Stimulated activated CD4-positive, alpha-beta T cell treated with anti-CD3 and anti-CD28 coated beads, TNF-alpha, amount 100 ng/mL, for 4 hours (primary cell): ENCODE measurements around the gene DLX3.

Experiments
- DNase-seq, 3 experiments: peaks; one replicate each; pipeline ENCODE4 v3.0.0-alpha.2; 2020; ENCODE audit warnings: low read depth in 3 of 3

The DLX3 gene

GRCh38 chr17:49992191-49992932 is 2.7 kb downstream of the DLX3 start:
- DNase-seq: no peak

DNA sequence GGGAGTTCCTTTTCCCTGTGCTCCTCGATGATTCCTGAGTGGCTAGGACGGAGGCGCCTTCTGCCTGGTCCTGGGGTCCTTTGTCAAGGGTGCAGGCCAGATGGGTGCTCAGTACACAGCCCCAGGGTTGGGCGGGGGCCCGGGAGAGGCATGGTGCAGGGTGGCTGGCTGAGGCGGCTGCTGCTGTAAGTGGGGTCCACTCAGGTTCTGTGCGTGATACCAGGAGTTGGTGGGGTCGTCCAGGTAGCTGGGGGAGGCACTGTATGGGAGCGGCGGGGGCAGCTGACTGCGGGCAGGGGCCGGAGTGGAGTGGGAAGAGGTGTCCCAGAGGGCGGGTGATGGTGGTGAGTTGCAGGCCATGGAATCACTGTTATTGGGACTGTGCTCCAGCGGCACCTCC is 3.6 kb downstream of the DLX3 start:
- no peak for DNase-seq

DNA sequence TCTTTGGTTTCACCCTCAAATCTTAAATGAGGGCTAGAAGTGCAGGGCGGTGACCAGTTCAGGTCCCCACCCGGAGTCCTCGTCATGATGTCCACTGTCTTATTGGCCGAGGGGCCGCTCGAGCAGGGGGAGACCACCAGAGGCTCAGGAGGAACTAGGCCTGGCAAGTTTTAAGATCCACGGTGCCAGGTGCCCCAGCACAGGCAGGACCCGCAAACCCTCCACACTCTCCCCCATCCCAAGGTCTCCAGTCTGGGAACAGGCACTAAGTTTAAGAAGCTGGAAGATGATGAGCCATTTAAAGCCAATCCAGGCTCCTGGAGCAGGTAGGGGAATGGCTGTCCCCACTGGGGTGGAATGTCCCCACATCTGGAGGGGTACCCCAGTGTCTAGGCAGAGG is 4.1 kb downstream of the DLX3 start:
- no peak for DNase-seq

GRCh38 chr17:49990331-49990730 is 4.7 kb downstream of the DLX3 start:
- DNase-seq: no peak

DNA sequence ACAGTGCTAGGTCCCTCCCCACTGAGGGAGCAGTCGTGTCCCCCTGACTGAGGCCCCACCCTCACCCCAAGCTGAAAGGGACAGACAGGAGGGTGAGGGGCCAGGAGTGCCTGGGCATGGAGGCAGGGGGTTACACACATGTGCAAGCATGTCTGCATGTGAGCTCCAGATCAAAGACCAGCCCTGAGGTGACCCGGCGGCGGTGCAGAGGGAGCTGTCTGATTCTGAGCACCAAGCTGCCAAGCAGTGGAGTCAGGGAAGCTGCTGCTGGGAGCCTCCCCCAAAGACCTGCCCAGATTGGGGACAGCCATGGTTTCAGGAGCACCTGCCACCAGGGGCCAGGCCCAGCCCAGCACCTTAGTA is 5.5 kb downstream of the DLX3 start:
- DNase-seq: no peak

GRCh38 chr17:49987681-49988441 is 7.2 kb downstream of the DLX3 start:
- DNase-seq: no peak

- no peak for DNase-seq
Measured at GRCh38 chr17:49987290-49987585, 7.8 kb downstream of the DLX3 start.

DNA sequence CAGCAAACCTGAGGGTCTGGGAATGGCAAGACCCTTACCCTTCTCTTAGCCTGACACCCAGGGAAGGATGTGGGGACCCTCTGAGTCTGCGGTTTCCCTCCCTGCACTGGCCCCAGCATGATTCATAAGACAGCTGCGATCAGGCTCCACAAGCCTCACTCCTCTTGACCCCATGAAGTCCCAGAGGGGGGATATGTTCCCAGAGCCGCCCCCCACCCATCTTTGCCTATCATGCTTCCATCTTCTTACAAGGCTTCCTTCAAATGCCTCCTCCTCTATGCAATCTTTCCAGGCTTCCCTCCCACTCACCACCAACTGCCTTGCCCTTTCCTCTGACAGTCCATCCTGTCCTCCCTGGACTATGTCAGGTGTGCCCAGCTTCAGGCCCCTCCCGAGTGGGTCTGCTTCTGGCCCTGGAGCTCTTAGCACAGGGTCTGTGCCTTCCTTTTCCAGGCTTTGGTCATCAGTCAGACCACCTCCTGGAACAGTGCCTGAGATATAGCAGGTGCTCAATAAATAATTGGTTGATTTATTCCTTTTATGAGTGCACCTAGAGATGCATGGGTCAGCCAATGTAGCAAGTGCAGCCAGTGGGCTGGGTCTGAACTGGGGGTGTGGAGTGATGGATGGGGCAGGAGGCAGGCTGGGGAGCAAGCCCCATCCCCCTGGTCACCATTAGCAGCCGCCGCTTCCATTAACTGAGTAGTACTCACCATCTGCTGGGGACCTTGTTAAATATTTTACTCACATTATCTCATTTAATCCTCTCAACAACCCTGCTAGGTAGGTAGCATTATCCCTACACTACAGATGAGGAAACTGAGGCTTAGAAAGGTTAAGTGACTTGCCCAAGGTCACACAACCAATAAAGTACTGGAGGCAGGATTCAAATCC is 8.4 kb downstream of the DLX3 start:
- no peak for DNase-seq

DNA sequence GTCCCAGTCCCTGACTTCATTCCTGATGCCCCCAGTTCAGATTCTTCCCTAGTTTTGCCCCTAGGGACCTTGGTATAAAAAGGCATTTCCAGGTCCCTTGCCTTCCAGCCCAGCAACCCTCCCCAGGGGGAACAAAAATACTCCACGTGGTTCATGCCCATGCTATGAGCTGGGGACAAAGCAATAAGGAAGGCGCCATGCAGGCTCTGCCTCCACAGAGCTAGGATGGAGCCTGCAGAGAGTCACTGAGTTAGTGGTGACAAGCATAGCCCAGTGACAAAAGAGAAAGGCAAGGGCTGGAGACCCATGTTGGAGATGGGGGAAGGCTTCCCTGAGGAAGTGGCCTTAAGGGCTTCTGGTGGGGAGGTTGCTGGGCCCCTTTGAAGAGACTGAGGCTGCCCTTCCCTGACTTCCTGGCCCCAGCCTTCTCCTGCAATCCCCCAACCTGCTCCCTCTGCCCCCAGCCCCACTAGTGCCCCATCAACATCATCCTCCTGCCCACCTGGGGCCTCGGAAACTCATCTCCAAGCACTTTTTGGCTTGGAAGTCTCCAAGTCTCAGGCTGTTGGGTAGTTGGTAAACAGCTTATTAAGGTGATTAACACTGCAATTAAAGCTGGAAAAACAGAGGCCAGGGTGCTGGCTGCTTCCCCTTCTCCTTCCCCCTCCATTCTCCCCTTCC is 9.6 kb downstream of the DLX3 start:
- no peak for DNase-seq

DNA sequence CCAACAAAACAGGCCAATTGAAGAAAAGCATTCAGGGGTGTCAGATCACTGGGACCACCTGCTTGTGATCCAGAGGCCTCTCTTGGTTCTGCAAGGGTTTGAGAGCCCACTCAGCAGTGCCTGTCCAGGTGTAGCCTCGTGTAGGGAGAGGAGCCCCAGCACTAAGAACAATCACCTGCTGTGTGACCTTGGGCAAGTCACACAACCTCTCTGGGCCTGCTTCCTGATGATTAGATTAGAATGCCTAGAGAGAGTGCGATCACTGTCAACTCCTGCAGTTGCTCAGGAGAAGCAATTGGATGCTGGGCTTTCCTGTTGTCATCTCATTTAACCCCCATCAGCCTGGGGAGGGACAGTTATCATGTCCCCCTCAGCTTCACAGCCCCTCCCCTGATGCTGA is 10.2 kb downstream of the DLX3 start:
- no peak for DNase-seq

GRCh38 chr17:49984283-49984682 is 10.7 kb downstream of the DLX3 start:
- DNase-seq: no peak

- no peak for DNase-seq
Measured at GRCh38 chr17:49980703-49981197, 14.3 kb downstream of the DLX3 start.

GRCh38 chr17:49979748-49980479 is 15.1 kb downstream of the DLX3 start:
- DNase-seq: no peak

- DNase-seq: no peak
Measured at GRCh38 chr17:49978501-49978900, 16.5 kb downstream of the DLX3 start.

- no peak for DNase-seq
Measured at GRCh38 chr17:49977463-49978389, 17.3 kb downstream of the DLX3 start.

DNA sequence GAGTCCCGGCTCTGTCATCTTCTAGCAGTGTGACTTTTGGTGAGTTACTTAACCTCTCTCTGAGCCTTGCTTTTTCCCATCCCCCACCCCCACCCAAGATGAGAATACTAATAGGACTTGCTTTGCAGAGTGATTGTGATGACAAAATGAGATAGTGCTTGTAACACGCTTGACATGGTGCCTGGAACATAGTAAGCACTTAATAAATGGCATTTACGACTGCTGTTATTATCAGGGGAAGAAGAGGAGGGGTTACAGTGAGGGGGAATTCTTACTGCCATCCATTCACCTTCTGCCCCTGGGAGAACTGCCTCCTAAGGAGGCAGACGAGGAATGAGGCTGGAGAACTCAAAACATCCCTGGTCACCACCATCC is 18.2 kb downstream of the DLX3 start:
- DNase-seq: no peak

DNA sequence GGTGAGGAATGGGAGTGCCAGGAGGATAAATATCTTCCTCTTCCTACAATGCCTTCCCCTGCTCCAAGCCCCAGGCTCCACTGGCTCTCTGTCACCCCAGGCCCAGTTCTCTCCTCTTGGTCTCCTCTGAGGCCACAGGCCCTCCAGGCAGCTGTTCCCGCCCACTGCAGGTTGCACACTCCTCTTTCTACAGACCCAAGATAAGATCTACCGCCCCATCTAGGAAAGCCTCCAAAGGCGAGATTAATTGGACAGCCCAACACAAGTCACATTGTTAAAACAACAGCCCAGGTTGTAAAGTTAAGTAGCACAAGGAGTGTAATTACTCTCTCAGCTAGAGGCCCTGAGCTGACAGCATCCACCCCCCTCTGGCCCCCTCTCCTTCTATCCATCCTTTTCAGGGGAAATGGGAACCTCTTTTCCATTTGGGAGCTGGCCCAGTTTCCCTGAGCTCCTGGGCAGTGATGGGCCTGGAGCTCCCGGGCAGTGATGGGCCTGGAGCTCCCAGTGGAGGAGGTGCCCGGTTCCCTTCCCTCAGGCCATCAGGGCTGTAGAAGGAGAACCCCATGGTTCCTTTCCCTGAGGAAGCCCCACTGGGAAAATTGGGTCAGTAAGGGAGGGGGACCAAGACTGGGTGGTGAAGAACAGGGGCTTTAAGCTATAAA is 18.7 kb downstream of the DLX3 start:
- no peak for DNase-seq

GRCh38 chr17:49975531-49975930 is 19.5 kb downstream of the DLX3 start:
- no peak for DNase-seq

DNA sequence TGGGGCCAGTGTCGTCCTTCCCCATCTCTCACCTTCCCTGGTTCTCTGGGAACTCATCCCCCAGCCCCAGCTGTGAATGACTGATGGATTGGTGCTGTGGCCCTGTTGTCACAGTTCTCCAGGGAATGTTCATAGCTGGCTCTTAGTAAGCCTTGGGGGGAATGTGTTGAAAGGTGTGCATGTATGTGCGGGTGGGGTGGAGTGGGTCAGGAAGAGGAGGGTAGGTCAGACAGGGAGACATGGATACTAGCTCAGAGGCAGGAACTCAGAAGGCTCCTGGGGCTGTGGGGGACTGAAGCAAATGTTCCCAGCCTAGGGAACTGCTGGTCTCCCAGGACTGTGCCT is 21.8 kb downstream of the DLX3 start:
- no peak for DNase-seq
